Effector CD4-positive, alpha-beta T cell (primary cell): ENCODE measurements around the gene BLOC1S4.
"Not testable (repeated sequence)": the region's sequence is repeated elsewhere in the genome, so short reads cannot be mapped to it uniquely, and the experiment has no call there.

Experiments
- DNase-seq: peaks from one replicate; pipeline ENCODE4 v3.0.0-alpha.2; 2020

BLOC1S4 gene

DNA sequence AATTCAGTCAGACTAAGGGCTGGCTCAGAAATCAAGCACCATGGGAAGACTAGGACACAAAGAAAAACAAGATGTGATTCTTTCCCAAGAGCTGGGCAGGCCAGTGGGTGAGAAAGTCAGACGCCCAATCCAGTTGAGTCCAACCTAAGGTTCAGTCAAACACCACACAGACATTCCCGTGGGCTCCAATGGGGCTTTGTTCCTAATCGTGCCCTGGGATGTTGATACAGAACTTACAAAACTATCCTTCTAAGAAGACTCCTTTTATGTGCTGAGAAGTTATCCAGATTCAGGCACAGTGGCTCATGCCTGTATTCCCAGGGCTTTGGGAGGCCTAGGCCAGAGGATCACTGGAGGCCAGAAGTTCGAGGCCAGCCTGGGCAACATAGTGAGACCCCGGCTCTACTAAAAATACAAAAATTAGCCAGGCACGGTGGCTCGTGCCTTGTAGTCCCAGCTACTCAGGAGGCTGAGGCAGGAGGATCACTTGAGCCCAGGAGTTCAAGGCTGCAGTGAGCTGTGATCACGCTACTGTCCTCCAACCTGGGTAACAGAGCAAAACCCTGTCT is 3.7 kb downstream of the BLOC1S4 start:
- DNase-seq = no peak

DNA sequence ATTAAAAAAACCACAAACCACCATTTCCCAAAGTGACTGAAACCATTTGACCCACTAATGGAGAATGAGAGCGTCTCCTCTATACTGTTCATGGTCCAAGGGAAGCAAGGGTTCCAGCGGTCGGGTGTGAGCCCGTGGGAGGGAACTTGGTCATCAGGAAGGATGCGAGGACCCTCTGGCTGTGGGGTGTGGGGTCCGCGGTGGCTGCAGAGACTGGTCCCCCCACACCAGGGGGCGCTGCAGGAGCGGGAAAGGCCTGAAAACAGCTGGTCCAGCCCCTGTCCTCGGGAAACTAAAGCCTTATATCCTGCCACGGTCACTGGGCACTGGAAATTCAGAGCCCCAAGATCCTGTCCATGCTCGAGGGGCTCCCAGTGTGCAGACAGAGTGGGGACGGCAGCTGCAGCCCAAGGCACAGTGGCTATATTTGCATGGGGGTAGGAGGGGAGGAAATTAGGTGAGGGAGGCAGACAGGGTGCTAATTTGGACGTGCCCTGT is 4.3 kb downstream of the BLOC1S4 start:
- DNase-seq = peak; percentile 82

DNA sequence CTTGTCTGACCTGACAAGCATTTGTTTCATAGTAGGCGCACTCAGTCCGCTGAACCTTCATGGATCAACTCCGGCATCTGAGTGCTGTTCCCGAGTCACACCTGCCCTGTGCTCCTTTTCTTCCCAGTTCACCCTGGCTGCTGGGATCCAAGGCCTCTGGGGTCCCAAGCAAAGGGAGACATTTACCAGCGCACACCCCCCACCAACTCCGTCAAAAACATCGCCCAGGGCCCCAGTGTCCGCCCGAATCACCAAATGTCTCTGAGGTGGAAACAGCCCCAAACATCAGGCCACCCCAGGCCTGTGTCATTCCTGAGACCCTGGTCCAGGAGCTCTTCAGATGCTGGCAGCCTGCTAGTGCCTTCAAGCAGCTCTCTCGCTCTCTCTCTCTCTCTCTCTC is 5.1 kb downstream of the BLOC1S4 start:
- no peak for DNase-seq

DNA sequence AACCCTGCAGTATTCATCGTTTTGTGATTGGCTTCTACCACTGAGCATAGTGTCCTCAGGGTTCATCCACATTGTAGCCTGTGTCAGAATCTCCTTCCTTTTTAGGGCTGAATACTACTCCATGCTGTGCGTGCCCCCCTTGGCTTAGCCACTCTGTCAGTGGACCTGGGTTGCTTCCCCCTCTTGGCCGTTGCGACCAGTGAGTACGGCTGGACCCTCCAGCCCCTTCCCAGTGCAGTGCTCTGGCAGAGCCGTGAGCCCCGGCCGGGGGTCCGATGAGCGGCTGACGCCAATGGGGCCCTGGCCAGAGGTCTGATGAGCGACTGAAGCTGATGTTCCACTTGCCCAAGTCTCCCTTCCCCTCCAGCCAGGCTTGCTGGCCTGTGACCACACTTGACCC is 6.9 kb downstream of the BLOC1S4 start:
- DNase-seq = no peak

DNA sequence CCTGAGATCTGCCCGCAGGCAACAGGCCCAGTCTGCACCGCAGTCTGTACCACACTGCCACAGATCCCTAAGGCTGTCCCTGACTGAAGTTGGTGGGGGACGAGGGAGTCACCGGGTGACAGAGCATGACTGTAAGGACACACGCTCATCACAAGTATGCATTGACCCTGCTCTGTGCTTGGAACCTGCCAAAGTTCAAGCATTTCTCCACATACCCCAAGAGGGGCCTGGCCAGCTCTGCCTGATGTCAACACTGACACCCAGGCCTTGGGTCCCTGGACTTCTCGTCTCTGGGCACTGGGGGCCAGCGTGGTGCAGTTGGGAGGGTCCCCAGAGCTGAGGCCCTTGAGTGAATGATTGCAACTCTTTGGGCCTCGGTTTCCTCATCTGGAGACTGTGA is 7.9 kb downstream of the BLOC1S4 start:
- DNase-seq = no peak

DNA sequence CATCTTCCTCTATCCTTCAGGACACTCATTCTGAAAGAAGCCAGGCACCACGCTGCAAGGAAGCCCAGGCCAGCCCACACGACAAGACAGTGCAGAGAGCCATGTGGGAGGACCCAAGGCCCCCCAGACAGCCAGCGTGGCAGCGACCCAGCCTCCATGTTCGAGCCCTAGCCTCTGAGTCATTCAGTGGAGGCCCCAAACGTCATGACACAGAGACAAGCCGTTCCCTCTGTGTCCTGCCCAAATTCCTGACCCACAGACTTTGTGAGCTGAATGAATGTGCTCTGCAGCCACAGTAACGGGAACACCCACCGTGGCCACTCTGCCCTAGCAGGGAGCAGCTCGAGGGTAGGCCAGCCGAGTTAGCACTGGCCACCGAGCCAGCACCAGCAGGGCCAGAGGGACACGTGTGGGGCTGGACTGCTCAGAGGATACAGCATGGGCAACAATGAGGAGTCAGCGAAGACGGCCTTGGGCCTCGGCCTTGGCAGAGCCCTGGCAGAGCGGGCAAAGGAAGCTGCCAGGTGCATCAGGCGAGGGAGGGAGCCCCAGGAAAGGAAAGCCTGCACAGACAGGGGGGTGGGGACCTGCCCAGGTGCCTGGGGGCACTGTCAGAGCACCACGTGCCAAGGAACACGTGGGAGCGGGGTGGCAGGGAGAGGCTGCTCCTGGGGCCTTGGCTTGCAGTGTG is 8.6 kb downstream of the BLOC1S4 start:
- DNase-seq = no peak

DNA sequence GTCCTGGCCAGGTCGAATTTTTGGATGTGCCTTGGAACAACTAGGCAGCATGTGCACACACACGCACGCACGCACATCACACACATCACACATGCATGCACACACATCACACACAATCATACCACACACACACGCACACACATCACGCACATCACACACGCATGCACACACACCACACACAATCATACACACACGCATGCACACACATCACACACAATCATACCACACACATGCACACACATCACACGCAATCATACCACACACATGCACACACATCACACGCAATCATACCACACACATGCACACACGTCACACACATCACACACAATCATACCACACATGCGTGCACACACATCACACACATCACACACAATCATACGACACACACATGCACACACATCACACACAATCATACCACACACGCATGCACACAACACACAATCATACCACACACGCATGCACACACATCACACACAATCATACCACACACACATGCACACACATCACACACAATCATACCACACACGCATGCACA is 9.5 kb downstream of the BLOC1S4 start:
- DNase-seq = not testable (repeated sequence)

DNA sequence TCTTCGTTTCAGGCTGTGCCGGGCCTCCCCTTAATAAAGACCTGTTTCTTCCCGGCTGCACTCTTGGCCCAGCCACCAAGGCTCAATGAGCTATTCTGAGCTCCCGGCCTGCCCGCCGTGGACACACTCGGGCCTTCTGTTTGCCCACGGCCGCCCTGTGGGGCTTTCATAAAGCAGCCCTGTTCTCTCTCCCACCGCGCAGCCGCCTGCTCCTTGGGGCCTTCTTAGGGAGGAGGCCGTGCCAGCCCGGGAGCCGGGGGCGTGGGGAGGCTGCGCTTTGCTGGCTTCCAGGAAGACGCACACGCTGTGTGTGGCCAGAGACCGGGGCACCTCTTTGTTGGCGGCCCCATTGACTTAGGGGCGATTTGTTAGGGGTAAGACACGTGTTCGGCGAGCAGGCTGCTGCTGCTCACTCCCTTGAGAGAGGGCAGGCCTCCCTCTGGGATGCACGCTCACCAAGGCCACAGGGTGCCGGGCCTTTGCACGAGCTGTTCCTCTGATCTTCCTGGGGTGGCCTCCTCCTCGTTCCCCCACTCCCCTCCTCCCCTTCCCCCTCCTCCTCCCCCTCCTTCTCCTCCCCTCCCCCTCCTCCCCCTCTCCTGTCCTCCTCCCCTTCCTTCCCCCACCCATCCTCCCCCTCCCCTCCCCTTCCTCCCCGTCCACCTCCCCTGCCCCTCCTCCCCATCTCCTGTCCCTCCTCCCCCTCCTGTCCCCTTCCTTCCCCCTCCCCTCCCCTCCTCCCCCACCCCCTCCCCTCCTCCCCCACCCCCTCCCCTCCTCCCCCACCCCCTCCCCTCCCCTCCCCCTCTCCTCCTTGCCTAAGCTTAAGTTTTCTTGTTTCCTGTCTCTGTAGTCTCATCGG is 11.3 kb downstream of the BLOC1S4 start:
- DNase-seq = no peak

DNA sequence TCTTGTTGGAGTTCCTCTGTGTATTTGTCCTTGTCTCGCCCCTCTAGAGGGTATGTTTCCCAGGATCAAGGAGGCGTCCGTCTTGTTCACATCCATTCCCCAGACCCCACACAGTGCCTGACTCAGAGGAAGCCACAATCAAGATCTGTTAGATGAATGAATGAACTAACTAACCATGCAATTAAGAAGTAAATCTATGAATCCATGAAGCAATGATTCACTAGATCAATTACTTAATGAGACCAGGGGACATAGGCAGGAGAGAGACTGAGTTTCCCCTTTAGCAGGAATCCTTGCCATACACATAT is 11.9 kb downstream of the BLOC1S4 start:
- no peak for DNase-seq

DNA sequence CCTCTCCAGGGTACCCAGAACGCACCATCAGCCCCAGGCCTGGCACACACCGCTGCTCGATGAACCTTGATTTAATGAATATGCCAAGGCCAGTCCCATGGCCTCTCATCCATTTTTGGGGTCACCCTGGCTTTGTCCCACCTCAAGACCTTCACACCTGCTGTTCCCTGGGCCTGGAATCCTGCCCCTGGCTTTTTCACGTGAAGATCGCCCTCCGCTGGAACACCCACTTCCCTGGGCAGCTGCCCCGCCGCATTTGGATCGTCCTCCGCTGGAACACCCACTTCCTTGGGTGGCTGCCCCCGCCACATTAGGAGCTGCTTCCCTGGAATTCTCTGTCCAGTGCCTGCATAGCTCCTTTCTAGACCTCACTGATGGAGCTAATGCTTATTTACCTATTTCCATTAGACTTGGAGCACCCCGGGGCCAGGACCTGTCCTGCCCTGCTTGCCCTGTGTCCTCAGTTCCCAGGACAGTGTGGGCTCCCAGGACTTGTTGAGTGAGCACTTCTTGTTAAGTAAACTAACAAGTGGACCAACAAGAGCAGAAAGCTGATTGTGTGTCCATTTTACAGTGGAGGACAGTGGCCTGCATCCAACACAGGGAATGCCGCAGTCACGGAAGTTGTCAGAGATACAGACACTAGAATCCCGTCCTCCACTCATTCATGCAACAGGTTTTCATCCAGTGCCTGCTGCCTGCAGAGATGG is 12.5 kb downstream of the BLOC1S4 start:
- no peak for DNase-seq

DNA sequence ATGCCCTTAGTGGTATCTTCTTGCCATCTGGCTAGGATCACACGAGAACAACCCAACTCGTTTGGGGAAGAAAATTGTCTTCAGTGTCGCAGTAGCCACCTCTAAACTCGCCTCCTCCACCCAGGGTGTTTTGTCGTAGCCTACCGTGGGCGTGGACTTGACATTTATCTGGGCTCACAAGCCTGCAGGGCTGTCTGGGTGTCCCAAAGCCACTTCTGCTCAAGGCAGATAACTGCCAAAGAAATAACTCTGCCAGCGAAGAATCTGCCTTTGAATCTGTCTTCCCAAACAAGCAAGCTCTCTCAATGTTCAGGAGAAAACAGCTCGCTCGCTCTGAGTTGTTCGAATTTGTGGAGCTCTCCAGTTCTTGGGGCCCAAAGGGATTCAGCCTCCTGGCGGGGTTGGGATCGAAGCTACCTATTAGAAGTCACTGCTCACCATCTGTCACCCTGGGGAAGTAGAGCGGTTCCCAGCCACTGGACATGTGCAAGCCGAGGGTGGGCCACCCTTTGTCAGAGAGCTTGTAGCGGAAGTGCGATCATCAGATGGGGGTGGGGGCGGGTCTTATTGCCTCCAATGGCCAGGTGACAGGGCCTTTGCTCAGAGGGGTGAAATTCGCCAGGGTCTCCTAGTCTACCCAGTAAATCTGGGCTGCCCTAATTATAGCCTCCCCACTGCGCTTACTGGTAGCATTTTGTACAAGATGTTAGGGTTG is 14.8 kb downstream of the BLOC1S4 start:
- DNase-seq = no peak

DNA sequence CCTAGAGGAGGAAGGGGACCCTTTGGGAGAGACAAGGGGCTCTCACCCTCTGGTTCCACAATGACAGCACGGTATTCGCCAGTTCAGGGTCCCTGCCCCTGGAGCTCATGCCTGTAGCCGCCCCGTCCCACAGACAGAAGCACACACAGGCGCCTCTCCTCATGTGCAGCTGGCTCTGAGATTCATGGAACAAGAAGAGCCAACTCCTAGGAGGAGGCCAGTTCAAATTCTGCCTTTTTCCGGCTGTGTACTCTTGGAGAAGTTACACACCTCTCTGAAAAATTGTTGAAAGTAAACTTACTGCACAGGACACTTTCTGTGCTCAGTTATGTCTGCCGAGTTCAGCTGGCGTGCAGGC is 15.3 kb downstream of the BLOC1S4 start:
- DNase-seq = no peak

DNA sequence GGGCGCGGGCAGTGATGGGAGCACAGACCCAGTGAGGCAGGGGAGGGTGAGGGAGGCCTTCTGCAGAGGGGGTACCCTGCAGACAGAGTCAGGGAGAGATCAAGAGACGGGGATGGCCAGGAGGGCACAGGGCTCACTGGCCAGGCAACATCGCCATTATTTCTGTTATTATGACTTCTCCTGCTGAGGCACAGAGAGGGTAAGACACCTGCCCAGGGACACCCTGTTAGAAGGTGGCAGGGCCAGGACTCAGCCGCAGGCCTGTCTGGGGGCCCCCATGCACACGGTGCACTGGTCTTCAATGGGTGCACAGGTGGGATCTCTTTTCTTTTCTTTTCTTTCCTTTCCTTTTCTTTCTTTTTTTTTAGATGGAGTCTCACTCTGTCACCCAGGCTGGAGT is 15.8 kb downstream of the BLOC1S4 start:
- DNase-seq = no peak

DNA sequence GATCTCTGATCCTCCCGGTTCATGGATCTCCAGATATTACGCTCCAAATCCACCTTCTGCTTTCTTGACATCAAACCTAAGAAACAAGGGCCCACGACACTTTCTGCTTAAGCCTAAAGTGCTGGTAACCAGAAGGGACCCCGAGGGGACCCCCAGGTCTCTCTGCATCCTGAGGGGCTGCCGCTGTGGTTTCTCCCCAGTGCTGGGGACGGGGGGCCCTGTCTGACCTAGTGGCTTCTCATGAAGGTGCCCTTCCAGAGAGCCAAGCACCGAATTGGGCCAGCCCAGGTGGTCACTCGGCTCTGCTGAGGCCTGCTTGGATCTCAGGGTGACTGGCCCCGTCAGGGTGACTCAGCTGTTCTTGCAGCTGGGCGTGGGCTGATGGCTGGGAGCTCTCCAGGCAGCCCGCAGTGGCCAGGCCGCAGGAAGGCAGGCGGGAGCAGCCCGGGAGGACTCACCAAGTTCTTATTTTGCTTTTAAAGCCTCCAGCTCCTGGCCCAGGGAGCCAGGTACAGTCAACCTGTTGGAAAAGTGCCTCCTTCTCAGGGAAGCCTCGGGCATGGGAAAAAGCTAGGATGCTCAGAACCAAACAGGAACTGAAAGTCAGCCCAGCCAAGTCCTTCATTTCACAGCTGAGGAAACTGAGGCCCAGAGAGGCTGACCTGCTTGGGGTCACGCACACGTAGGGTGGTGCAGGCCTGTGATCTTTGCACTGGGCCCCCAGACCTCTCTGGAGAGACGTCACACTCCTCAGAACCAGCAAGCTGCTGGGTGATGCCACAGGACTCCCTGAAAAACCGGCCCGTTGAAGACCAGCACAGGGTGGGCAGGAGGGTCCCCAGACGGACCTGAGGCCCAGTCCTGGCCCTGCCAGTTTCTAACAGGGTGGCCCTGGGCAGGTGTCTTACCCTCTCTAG is 16.7 kb downstream of the BLOC1S4 start:
- no peak for DNase-seq

DNA sequence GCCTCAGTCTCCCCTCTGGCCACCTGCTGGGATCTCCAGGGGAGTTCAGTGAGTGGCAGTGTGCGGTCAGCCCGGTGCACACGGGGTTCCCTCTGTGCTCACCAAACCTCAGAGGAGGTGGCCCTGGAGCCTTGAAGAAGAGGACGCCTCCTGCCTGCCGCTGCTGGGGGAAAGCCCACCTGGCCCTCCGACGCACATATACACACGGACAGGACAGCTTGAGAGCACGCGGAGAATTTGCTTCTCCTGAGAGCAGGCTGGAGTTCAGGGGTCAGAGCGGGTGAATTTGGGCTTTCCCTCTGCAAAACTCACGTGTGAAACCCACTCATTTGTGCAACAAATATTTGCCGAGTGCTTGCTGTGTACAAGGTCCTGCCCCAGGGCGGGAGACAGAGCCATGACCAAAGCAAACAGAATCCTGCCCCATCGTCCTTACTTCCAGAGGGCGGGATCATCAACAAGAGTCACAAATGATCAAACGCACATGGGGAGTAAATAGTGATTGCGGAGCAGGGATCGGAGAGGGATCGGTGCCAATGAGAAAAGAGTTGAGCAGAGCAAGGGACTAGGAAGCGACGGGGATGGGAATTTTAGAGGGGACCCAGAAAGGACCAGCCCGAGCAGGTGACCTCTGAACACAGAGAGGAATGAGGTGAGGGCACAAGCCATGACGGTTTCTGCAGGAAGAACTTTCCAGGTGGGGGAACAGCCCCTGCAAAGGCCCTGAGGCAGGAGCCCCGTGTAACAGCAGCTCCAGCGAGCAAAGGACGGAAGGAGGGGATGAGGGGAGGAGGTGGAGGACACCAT is 17.6 kb downstream of the BLOC1S4 start:
- DNase-seq = no peak

DNA sequence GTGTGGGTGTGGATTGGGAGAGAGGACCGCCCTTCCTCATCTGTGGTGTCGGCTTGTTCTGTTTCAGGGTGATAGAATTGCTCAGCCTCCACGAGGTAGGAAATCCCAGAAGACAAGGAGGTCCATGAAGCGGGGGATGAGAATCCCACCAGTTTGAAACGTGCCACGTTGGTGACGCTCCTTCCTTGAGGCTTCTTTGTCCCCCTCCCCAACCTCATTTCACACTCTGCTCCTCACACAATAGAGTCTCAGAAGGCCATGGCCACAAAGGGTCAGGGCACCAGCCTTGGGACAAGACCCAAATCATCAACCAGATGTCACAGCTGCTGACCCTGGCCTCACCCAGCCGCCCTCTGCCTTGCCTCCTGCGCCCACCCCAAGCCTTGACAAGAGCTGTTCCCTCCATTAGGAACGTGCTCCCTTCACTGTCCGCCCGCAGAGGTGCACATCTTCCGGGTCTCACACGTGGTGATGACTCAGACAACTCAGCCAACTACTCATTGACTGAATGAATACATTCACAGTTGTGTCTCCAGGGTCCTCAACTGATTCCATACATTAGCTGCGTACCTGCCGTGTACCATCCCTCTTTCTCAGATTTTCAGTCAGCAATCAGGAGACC is 18.3 kb downstream of the BLOC1S4 start:
- DNase-seq = no peak

DNA sequence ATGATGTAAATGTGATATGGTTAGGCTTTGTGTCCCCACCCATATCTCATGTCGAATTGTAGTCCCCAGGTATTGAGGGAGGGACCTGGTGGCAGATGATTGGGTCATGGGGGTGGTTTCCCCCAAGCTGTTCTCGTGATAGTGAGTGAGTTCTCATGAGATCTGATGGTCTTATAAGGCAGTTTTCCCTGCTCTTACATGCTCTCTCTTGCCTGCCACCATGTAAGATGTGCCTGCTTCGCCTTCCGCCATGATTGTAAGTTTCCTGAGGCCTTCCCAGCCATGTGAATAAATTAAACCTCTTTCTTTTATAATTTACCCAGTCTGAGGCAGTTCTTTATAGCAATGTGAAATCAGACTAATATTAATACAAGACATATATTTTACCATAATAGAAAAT is 23.9 kb downstream of the BLOC1S4 start:
- DNase-seq = no peak

DNA sequence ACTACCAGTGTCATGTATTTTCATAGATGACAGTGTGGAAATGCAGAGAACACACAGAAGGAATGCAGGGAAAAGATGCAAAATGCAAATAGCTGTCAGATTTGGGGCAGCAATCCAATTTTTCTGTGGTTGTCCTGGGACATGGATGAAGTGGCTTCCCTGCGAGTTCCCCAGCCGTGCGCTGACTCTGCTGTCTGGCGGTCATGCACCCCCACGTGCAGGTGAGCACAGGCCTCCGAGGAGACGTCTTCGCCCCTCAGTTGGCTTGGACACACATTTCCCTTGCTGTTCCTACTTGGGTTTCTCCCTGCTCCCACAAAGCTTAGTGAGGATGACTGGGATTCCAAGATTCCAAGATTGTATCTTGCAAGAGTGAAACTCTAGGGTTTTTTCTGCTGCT is 24.4 kb downstream of the BLOC1S4 start:
- no peak for DNase-seq

DNA sequence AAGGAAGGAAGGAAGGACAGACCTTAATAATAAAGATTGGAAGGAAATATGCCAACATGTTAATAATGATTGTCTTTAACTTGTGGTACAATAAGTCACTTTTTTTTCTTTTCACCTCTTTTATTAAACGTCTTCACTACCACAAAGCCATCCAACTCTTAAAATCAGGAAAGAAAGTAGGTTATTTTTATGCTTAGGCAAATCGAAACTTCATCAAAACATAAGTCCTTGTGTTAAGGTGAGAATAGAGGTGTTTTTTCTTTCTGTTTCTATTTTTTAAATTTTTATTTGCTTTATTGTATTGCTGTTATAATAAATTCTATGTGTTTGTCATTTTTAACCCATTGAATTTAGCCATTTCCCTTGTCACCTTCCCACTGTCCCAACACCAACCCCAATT is 26.5 kb downstream of the BLOC1S4 start:
- no peak for DNase-seq

DNA sequence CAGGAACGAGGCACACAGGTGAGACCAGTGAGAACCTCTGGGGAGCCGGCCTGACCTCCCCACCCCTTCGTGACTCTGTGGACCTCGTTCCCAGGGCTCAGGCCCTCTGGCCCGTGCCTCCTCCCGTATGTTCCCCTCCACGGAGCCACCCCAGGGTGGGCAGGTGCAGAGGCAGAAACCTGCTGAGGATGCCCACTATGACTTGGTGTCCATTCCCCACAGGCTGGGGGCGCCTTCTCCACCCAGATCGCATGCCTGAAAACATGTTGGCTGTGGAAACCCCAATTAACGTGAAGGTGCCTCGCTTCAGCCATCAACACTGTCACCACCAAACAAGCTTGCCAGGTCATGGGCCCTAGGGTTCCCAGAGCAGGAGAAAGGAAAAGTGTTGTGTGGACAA is 27.0 kb downstream of the BLOC1S4 start:
- no peak for DNase-seq
